Keratinocyte (primary cell): Measurements from ENCODE around the gene MGMT. TPM values are rescaled to one million over a fixed set of nuclear protein-coding genes. Genes with fewer than 3 reads are reported as not detected.

Source experiments
- DNase-seq: peaks from one replicate; pipeline ENCODE4 v3.0.0-alpha.2; 2011; ENCODE audit warnings: low read depth, missing footprints, low spot score
- FAIRE-seq: peaks from 2 replicates; lab custom pipeline; 2011; peaks lifted over from hg19 to GRCh38; lab: Jason Lieb, UNC
- H2AFZ ChIP-seq: 2 replicates; pipeline ENCODE4 v1.6.0; 2012; ENCODE audit warnings: low read length, control low read depth, inconsistent platforms; ENCODE audit not compliant: control insufficient read depth
- H3K27ac ChIP-seq: 2 replicates; pipeline ENCODE4 v1.5.1; 2011; ENCODE audit warnings: low read length; ENCODE audit not compliant: control insufficient read depth, insufficient read depth
- H3K27me3 ChIP-seq: 3 replicates; pipeline ENCODE4 v1.6.0; 2011; ENCODE audit warnings: low read length; ENCODE audit not compliant: control insufficient read depth, insufficient read depth; ENCODE audit errors: extremely low read depth
- H3K36me3 ChIP-seq, 2 experiments: 2 replicates in 1 of 2; 3 replicates in 1 of 2; pipeline ENCODE4 v1.5.1; 2011; ENCODE audit warnings: low read length in 2 of 2, mild to moderate bottlenecking in 1 of 2; ENCODE audit not compliant: control insufficient read depth in 2 of 2, insufficient read depth in 2 of 2; ENCODE audit errors: extremely low read depth in 1 of 2
- H3K4me1 ChIP-seq: 3 replicates; pipeline ENCODE4 v1.5.1; 2011; ENCODE audit warnings: low read length; ENCODE audit not compliant: control insufficient read depth, insufficient read depth; ENCODE audit errors: extremely low read depth
- H3K4me2 ChIP-seq: 3 replicates; pipeline ENCODE4 v1.6.0; 2011; ENCODE audit warnings: low read depth, low read length; ENCODE audit not compliant: control insufficient read depth, insufficient read depth; ENCODE audit errors: extremely low read depth
- H3K4me3 ChIP-seq, 3 experiments: fragments of 200-600 bp in 1 of 3; sonication (generic) in 1 of 3; 2 replicates in 2 of 3; 3 replicates in 1 of 3; pipeline ENCODE4 v1.5.1; 2011 to 2016; ENCODE audit warnings: low read length in 3 of 3, mild to moderate bottlenecking in 3 of 3, control low read depth in 2 of 3, inconsistent platforms in 1 of 3, low read depth in 1 of 3, mixed read lengths in 1 of 3, mixed run types in 1 of 3, moderate library complexity in 1 of 3; ENCODE audit not compliant: control insufficient read depth in 2 of 3, insufficient read depth in 2 of 3; ENCODE audit errors: extremely low read depth in 1 of 3
- H3K79me2 ChIP-seq: 2 replicates; pipeline ENCODE4 v1.6.0; 2012; ENCODE audit warnings: low read length; ENCODE audit not compliant: control insufficient read depth, insufficient read depth
- H3K9ac ChIP-seq: 3 replicates; pipeline ENCODE4 v1.6.0; 2011; ENCODE audit warnings: low read length; ENCODE audit not compliant: control insufficient read depth, insufficient read depth; ENCODE audit errors: extremely low read depth
- H3K9me1 ChIP-seq: 3 replicates; pipeline ENCODE4 v1.6.0; 2011; ENCODE audit warnings: low read length; ENCODE audit not compliant: control insufficient read depth, insufficient read depth; ENCODE audit errors: extremely low read depth
- H3K9me3 ChIP-seq: 2 replicates; pipeline ENCODE4 v1.5.1; 2012; ENCODE audit warnings: low read depth, low read length; ENCODE audit not compliant: control insufficient read depth
- H4K20me1 ChIP-seq: 3 replicates; pipeline ENCODE4 v1.6.0; 2011; ENCODE audit warnings: low read length; ENCODE audit not compliant: control insufficient read depth, insufficient read depth; ENCODE audit errors: extremely low read depth
- CTCF ChIP-seq, 3 experiments: IDR thresholded peaks in 1 of 3; conservative IDR thresholded peaks in 1 of 3; optimal IDR thresholded peaks in 1 of 3; 2 replicates in 2 of 3; 3 replicates in 1 of 3; pipeline versions ENCODE3 to v1.5.1; 2011; ENCODE audit warnings: low read length in 3 of 3, mild to moderate bottlenecking in 3 of 3, moderate library complexity in 2 of 3, control low read depth in 1 of 3, inconsistent platforms in 1 of 3; ENCODE audit not compliant: insufficient read depth in 2 of 3; ENCODE audit errors: extremely low read depth in 1 of 3
- EZH2 ChIP-seq: IDR thresholded peaks from one replicate; pipeline ENCODE4 v1.6.1; 2012; ENCODE audit warnings: inconsistent platforms, mild to moderate bottlenecking, low read length, moderate library complexity
- dilution Hi-C: fragments of 300-500 bp; cut with MboI; formaldehyde crosslinking; loops from one replicate; pipeline ENCODE4 v1.7.0; 2020; ENCODE audit warnings: low sequenced_read_pairs; ENCODE audit not compliant: extremely low pct_ligation_motif_present
- polyA plus RNA-seq, 5 experiments: library from polyadenylated mRNA; depleted of rRNA in 3 of 5; stranded (reverse) in 3 of 5; stranded (forward) in 1 of 5; unstranded in 1 of 5; fragments of >200 nt; gene quantifications; 1 replicate in 1 of 5; 2 replicates in 3 of 5; 3 replicates in 1 of 5; pipeline versions ENCODE4 v1.2.1 to v1.2.3, GENCODE V29; 2011 to 2012; ENCODE audit warnings: missing spikeins in 2 of 5, low read depth in 1 of 5, low replicate concordance in 1 of 5

MGMT gene
- polyA plus RNA-seq, 1 donor (not counting 4 experiments of a cell fraction or from before 2014, with no cell fraction given), result 15.2 TPM

GRCh38 chr10:129533281-129533680, 66.2 kb downstream of the MGMT start:
- no peak for TF ChIP-seq CTCF (optimal IDR thresholded peaks at IDR 0.05 in 1 of 3, IDR thresholded peaks at IDR 0.05 in 1 of 3, conservative IDR thresholded peaks at IDR 0.05 in 1 of 3; ENCODE audit: extremely low read depth in 1 of 3, insufficient read depth in 2 of 3, low read length in 3 of 3)
- no peak for TF ChIP-seq EZH2
- H3K79me2 ChIP-seq, result peaks cover 2% of the 10 kb centered on the region
- peaks cover 2% of the 10 kb centered on the region for H3K9me3 ChIP-seq
- FAIRE-seq, result no peak
- H3K36me3 ChIP-seq, result no peaks in the 10 kb centered on the region
- H3K27ac ChIP-seq, result no peak overlapping the region
- DNase-seq, result no peak
- H4K20me1 ChIP-seq, result no peaks in the 10 kb centered on the region
- peaks cover 14% of the 10 kb centered on the region for H3K4me1 ChIP-seq
- no peaks in the 10 kb centered on the region for H3K27me3 ChIP-seq
- H2AFZ ChIP-seq, result no peak overlapping the region
- H3K4me3 ChIP-seq, result no peak overlapping the region
- no peaks in the 10 kb centered on the region for H3K9me1 ChIP-seq
- dilution Hi-C loops, result no loop called here
- H3K4me2 ChIP-seq, result no peak overlapping the region
- H3K9ac ChIP-seq, result no peak overlapping the region

- no peak for DNase-seq
- Histone ChIP-seq H3K4me3 (no peak overlapping the region), H3K4me2 (no peak overlapping the region), H2AFZ (no peak overlapping the region), H3K79me2 (peaks cover 2% of the 10 kb centered on the region), H4K20me1 (no peaks in the 10 kb centered on the region), H3K27me3 (no peaks in the 10 kb centered on the region), H3K36me3 (no peaks in the 10 kb centered on the region), H3K9me1 (no peaks in the 10 kb centered on the region), H3K4me1 (peaks cover 14% of the 10 kb centered on the region), H3K9ac (no peak overlapping the region), H3K27ac (no peak overlapping the region), H3K9me3 (no peaks in the 10 kb centered on the region)
- dilution Hi-C loops, result no loop called here
- FAIRE-seq, result no peak
- TF ChIP-seq CTCF (optimal IDR thresholded peaks at IDR 0.05 in 1 of 3, IDR thresholded peaks at IDR 0.05 in 1 of 3, conservative IDR thresholded peaks at IDR 0.05 in 1 of 3; ENCODE audit: extremely low read depth in 1 of 3, insufficient read depth in 2 of 3, low read length in 3 of 3) (no peak), EZH2 (no peak)
Observed at GRCh38 chr10:129534826-129535225, 67.8 kb downstream of the MGMT start.
